Measurements from ENCODE around the gene EMP3.

DNA sequence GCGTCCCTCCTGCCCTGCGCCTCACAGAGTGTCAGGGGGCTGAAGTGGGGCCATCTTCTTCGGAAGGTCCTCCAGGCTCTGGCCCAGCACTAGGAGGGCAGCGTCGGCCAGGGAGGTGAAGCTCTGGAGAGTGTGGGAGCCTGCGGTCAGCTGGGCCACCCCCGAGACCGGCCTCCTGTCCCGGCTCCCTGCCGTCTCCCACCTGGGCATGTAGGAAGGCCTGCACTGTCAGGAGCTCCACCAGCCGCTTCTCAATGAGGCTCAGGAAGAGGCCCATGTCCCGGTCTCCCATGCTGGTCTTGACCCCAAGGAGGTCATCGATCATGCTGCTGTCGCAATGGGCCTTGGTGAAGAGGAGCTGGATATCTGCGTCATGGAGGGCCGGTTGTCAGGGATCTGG, 27.4 kb upstream of the EMP3 start:
- TF ChIP-seq, protein P1, sequence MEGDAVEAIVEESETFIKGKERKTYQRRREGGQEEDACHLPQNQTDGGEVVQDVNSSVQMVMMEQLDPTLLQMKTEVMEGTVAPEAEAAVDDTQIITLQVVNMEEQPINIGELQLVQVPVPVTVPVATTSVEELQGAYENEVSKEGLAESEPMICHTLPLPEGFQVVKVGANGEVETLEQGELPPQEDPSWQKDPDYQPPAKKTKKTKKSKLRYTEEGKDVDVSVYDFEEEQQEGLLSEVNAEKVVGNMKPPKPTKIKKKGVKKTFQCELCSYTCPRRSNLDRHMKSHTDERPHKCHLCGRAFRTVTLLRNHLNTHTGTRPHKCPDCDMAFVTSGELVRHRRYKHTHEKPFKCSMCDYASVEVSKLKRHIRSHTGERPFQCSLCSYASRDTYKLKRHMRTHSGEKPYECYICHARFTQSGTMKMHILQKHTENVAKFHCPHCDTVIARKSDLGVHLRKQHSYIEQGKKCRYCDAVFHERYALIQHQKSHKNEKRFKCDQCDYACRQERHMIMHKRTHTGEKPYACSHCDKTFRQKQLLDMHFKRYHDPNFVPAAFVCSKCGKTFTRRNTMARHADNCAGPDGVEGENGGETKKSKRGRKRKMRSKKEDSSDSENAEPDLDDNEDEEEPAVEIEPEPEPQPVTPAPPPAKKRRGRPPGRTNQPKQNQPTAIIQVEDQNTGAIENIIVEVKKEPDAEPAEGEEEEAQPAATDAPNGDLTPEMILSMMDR (conservative IDR thresholded peaks at IDR 0.05; ENCODE audit: low read length): no peak
- no peak for TF ChIP-seq EZH2phosphoT487 (IDR thresholded peaks at IDR 0.05; ENCODE audit: borderline replicate concordance, low read depth, low read length)
